ENCODE results near the gene FARS2.
"Not testable (repeated sequence)": the region's sequence is repeated elsewhere in the genome, so short reads cannot be mapped to it uniquely, and the experiment has no call there.

The FARS2 gene

GRCh38 chr6:5786969-5787720, 525.8 kb downstream of the FARS2 start:
- no peak for TF ChIP-seq CTCF (conservative IDR thresholded peaks at IDR 0.05; ENCODE audit: low read depth, low read length)
- no peak for DNase-seq (ENCODE audit: low read depth)
- no peak overlapping the region for H3K4me3 ChIP-seq (ENCODE audit: low read depth, low read length)

GRCh38 chr6:5789426-5789825, 528.1 kb downstream of the FARS2 start:
- H3K4me3 ChIP-seq (ENCODE audit: low read depth, low read length); DNase-seq (ENCODE audit: low read depth): not testable (repeated sequence)

- H3K4me3 ChIP-seq (ENCODE audit: low read depth, low read length); DNase-seq (ENCODE audit: low read depth): not testable (repeated sequence)
Observed at GRCh38 chr6:5796555-5796954, 535.2 kb downstream of the FARS2 start.

- not testable (repeated sequence) for DNase-seq (ENCODE audit: low read depth)
Observed at GRCh38 chr6:5806406-5806805, 545.1 kb downstream of the FARS2 start.

DNA sequence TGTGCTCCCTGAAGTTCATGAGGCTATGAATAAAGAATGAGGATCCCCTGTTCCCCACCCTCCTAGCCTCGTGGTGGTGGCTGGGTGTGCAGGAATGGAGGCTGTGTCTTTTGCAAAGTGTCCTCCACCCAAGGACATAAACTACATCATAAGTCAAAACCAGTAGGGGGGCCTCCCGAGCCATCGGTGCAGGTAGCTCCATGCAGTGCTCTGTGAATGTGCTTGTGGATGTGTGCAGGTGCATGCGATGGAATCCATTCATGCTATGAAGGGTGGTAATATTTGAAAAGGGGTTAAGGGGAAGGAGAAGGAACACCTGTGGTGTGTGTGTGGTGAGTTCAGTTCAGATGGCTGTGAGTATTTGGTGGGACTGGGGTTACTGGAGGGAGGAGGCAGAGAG, 548.1 kb downstream of the FARS2 start:
- TF ChIP-seq CTCF (conservative IDR thresholded peaks at IDR 0.05; ENCODE audit: low read depth, low read length): no peak
- H3K4me3 ChIP-seq (ENCODE audit: low read depth, low read length): no peak overlapping the region
- DNase-seq (ENCODE audit: low read depth): no peak

More at GRCh38 chr6:5806406-5806805, 545.1 kb downstream of the FARS2 start:
- H3K4me3 ChIP-seq (ENCODE audit: low read depth, low read length): not testable (repeated sequence)

DNA sequence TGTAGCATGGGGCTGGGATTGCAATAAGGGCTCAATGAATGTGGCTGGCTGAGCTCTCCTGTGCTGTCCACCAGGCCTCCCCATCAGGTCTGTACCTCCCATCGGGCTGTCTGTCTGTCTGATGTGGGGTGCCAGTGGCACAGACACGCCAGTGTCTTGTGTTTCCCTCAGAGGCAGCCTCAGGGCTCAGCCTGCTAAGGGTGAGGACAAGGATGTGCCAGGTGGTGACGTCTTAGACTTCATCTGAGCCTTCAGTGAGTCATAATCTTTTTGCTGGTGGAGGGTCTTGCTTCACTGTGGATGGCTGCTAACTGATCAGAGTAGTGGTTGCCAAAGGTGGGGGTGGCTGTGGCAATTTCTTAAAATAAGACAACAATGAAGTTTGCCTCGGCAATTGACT, 550.7 kb downstream of the FARS2 start:
- DNase-seq (ENCODE audit: low read depth): no peak

GRCh38 chr6:5813625-5814027, 552.3 kb downstream of the FARS2 start:
- H3K4me3 ChIP-seq (ENCODE audit: low read depth, low read length): no peak overlapping the region
- TF ChIP-seq CTCF (conservative IDR thresholded peaks at IDR 0.05; ENCODE audit: low read depth, low read length): no peak
- DNase-seq (ENCODE audit: low read depth): no peak

More for the DNA sequence above, 550.7 kb downstream of the FARS2 start:
- no peak overlapping the region for H3K4me3 ChIP-seq (ENCODE audit: low read depth, low read length)
- TF ChIP-seq CTCF (conservative IDR thresholded peaks at IDR 0.05; ENCODE audit: low read depth, low read length): no peak

GRCh38 chr6:5814116-5814515, 552.8 kb downstream of the FARS2 start:
- no peak for DNase-seq (ENCODE audit: low read depth)
- H3K4me3 ChIP-seq (ENCODE audit: low read depth, low read length): no peak overlapping the region
- TF ChIP-seq CTCF (conservative IDR thresholded peaks at IDR 0.05; ENCODE audit: low read depth, low read length): no peak
